Gastroesophageal sphincter (tissue), 4 donors: Measurements from ENCODE around the gene MMADHC. TPM values are rescaled to one million over a fixed set of nuclear protein-coding genes. Genes with fewer than 3 reads are reported as not detected.
A peak's percentile ranks its signal among the peaks of the same experiment; 100 is the strongest.

Source experiments
- ATAC-seq: fragments of 150-250 bp; one replicate; pipeline ENCODE4 v1.9.1; 2016; ENCODE audit warnings: mild to moderate bottlenecking, moderate library complexity
- H3K27ac ChIP-seq, 4 donors: fragments of 200-600 bp; sonication (generic) in 3 of 4; 1 replicate in 3 of 4; 2 replicates in 1 of 4; pipeline ENCODE4 v1.5.1; 2016 to 2019
- H3K27me3 ChIP-seq: fragments of 200-600 bp; sonication (generic); one replicate; pipeline ENCODE4 v1.5.1; 2019
- H3K36me3 ChIP-seq, 2 donors: fragments of 200-600 bp; sonication (generic); one replicate each; pipeline ENCODE4 v1.5.1; 2019; ENCODE audit warnings: control low read depth in 1 of 2
- H3K4me1 ChIP-seq, 3 donors: fragments of 200-600 bp; sonication (generic); 1 replicate in 2 of 3; 2 replicates in 1 of 3; pipeline ENCODE4 v1.5.1; 2016 to 2019; ENCODE audit warnings: control low read depth in 2 of 3
- H3K4me3 ChIP-seq, 2 donors: fragments of 200-600 bp; sonication (generic); one replicate each; pipeline ENCODE4 v1.5.1; 2019; ENCODE audit warnings: mild to moderate bottlenecking in 1 of 2, moderate library complexity in 1 of 2
- H3K9me3 ChIP-seq, 3 donors: fragments of 200-600 bp; sonication (generic); one replicate each; pipeline ENCODE4 v1.5.1; 2017 to 2019; ENCODE audit warnings: control low read depth in 2 of 3
- EP300 ChIP-seq: sonication (generic); formaldehyde crosslinking; IDR thresholded peaks from one replicate; pipeline ENCODE4 v1.6.1; 2017; ENCODE audit warnings: antibody characterized with exemption, mild to moderate bottlenecking
- POLR2A ChIP-seq, 2 donors: fragments of 450-650 bp; IDR thresholded peaks; one replicate each; pipeline ENCODE4 v1.6.1; 2017; ENCODE audit warnings: antibody characterized with exemption in 2 of 2, mild to moderate bottlenecking in 2 of 2, moderate library complexity in 1 of 2
- POLR2AphosphoS5 ChIP-seq: sonication (generic); formaldehyde crosslinking; IDR thresholded peaks from one replicate; pipeline ENCODE4 v1.6.1; 2017; ENCODE audit warnings: antibody characterized with exemption
- WGBS, 2 donors: methylation state at CpG; one replicate each; pipeline ENCODE4 v1.1.5; 2018; ENCODE audit warnings: low coverage in 1 of 2; 5-methylcytosine and 5-hydroxymethylcytosine counted together
- total RNA-seq, 4 donors: library from RNA; depleted of rRNA; stranded (reverse); fragments of >200 nt; gene quantifications; one replicate each; pipeline ENCODE4 v1.1.0, GENCODE V29; 2016
- TF ChIP-seq, protein P1 (sequence below), 4 experiments: fragments of 200-600 bp in 2 of 4; fragments of 450-650 bp in 2 of 4; sonication (generic) in 1 of 4; IDR thresholded peaks; one replicate each; pipeline ENCODE4 v1.5.1; 2017 to 2019; ENCODE audit warnings: antibody characterized with exemption in 4 of 4, mild to moderate bottlenecking in 2 of 4, moderate library complexity in 2 of 4

Gene MMADHC
- total RNA-seq, 4 donors from 2014 or later: 102 to 226 (median 152) TPM

DNA sequence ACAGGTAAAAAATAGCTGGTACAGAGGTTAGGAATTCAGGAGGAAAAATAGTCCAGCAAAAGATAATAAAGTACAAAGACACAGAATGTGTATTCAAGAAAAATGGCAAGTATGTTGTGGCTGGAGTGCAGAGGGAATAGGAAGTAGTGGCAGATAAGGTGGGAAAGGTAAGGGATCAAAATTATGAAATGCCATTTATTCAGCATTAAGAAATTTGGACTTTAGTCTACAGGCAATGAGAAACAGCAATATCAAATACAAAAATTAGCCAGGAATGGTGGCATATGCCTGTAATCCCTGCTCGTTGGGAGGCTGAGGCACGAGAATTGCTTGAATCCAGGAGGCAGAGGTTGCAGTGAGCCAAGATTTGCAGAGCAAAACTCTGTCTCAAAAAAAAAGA lies 10.3 kb downstream of the MMADHC start:
- Histone ChIP-seq H3K36me3 (peaks cover 0 to 84% of the 10 kb centered on the region in 2 donors), H3K27me3 (no peaks in the 10 kb centered on the region), H3K27ac (no peak overlapping the region), H3K4me1 (peaks cover 0 to 48% (median 3%) of the 10 kb centered on the region in 3 donors), H3K9me3 (no peaks in the 10 kb centered on the region), H3K4me3 (no peak overlapping the region)
- no peak for TF ChIP-seq POLR2A (IDR thresholded peaks at IDR 0.05)
- TF ChIP-seq, protein P1, sequence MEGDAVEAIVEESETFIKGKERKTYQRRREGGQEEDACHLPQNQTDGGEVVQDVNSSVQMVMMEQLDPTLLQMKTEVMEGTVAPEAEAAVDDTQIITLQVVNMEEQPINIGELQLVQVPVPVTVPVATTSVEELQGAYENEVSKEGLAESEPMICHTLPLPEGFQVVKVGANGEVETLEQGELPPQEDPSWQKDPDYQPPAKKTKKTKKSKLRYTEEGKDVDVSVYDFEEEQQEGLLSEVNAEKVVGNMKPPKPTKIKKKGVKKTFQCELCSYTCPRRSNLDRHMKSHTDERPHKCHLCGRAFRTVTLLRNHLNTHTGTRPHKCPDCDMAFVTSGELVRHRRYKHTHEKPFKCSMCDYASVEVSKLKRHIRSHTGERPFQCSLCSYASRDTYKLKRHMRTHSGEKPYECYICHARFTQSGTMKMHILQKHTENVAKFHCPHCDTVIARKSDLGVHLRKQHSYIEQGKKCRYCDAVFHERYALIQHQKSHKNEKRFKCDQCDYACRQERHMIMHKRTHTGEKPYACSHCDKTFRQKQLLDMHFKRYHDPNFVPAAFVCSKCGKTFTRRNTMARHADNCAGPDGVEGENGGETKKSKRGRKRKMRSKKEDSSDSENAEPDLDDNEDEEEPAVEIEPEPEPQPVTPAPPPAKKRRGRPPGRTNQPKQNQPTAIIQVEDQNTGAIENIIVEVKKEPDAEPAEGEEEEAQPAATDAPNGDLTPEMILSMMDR (IDR thresholded peaks at IDR 0.05): no peak
- no peak for TF ChIP-seq EP300
- TF ChIP-seq POLR2AphosphoS5: no peak
- 83 to 90% methylated on average over 1 to 2 of the region's 2 CpGs for WGBS, 2 donors
- ATAC-seq: no peak

DNA sequence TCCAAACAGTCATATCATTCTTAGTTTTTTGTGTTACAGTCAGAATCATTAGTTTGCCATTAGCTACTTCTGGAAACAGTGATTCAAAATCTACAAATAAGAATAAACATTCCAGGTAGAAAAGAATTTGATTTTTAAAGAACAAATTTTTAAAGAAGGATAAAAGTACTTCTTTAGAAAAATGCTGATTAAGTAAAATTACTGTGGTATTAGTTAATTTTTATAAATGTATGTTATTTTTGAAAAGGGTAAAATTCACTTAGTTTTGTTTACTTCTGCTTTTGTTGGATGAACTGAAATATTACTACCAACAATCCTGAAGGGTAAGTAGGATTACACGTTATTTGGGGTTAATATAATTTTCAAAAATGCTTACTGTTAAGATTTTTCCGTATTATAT lies 11.8 kb downstream of the MMADHC start:
- no peaks in the 10 kb centered on the region for H3K9me3 ChIP-seq
- H3K4me3 ChIP-seq: no peak overlapping the region
- no peak for ATAC-seq
- WGBS, 2 donors: 63 to 81% methylated on average over 2 of the region's 2 CpGs
- no peak overlapping the region for H3K27ac ChIP-seq
- H3K4me1 ChIP-seq: peaks cover 0 to 43% (median 3%) of the 10 kb centered on the region in 3 donors
- H3K36me3 ChIP-seq: peaks cover 0 to 75% of the 10 kb centered on the region in 2 donors
- H3K27me3 ChIP-seq: no peaks in the 10 kb centered on the region
- TF ChIP-seq POLR2A (IDR thresholded peaks at IDR 0.05) (no peak), EP300 (no peak), POLR2AphosphoS5 (no peak)
- TF ChIP-seq, protein P1 (IDR thresholded peaks at IDR 0.05): no peak

DNA sequence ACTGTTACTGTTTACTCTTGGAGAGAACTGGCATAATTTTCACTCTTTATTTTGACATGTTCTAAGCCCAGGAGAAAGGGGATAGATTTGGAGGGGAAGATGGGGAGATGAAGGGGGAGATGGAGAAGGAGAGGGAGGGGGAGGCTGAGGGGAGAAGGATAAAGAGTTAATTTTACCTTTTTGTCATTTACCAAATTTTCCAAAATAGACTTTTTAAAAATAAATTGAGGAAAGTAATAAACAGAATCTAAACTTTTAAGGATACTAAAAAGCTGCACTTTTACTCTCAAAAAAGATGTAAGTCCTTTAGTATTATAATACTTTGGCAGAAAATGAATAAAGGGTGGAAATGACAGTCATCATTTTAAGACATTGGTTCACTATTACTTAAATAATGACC lies 12.3 kb downstream of the MMADHC start:
- TF ChIP-seq POLR2A (IDR thresholded peaks at IDR 0.05) (no peak), POLR2AphosphoS5 (no peak), EP300 (no peak)
- TF ChIP-seq, protein P1 (IDR thresholded peaks at IDR 0.05): no peak
- H3K27ac ChIP-seq: no peak overlapping the region
- no peak for ATAC-seq
- H3K4me3 ChIP-seq: no peak overlapping the region
- no peaks in the 10 kb centered on the region for H3K9me3 ChIP-seq
- H3K4me1 ChIP-seq: peaks cover 0 to 38% (median 3%) of the 10 kb centered on the region in 3 donors
- no peaks in the 10 kb centered on the region for H3K27me3 ChIP-seq
- peaks cover 0 to 74% of the 10 kb centered on the region in 2 donors for H3K36me3 ChIP-seq

DNA sequence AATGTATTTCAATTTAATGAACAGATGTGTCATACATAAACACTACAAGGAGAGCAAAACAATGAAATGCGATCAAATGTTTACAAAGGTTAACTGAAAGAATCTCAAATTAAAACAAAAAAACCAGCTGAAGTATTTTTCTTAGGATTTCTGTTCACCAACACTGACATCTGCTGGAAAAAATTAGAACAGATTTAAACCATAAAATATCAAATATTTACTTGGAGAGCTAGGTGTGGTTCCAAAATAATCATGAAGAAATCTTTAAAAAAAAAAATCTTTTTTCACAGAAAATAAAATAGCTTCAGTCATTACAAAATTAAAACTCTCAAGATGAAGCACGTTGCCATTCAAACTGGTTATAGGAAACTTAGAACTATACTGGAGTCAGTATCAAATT lies 13.8 kb downstream of the MMADHC start:
- H3K27ac ChIP-seq: peak overlapping the region in 1 of 4 donors; percentile 38
- H3K4me1 ChIP-seq: peaks cover 0 to 29% (median 3%) of the 10 kb centered on the region in 3 donors
- no peaks in the 10 kb centered on the region for H3K9me3 ChIP-seq
- H3K36me3 ChIP-seq: peaks cover 0 to 74% of the 10 kb centered on the region in 2 donors
- H3K27me3 ChIP-seq: no peaks in the 10 kb centered on the region
- no peak for ATAC-seq
- no peak overlapping the region for H3K4me3 ChIP-seq
- 35 to 41% methylated on average over 2 of the region's 2 CpGs for WGBS, 2 donors
- no peak for TF ChIP-seq POLR2AphosphoS5
- TF ChIP-seq, protein P1 (IDR thresholded peaks at IDR 0.05): peak in 2 of 4 experiments; percentile 19 to 46
- no peak for TF ChIP-seq EP300
- TF ChIP-seq POLR2A (IDR thresholded peaks at IDR 0.05): no peak

DNA sequence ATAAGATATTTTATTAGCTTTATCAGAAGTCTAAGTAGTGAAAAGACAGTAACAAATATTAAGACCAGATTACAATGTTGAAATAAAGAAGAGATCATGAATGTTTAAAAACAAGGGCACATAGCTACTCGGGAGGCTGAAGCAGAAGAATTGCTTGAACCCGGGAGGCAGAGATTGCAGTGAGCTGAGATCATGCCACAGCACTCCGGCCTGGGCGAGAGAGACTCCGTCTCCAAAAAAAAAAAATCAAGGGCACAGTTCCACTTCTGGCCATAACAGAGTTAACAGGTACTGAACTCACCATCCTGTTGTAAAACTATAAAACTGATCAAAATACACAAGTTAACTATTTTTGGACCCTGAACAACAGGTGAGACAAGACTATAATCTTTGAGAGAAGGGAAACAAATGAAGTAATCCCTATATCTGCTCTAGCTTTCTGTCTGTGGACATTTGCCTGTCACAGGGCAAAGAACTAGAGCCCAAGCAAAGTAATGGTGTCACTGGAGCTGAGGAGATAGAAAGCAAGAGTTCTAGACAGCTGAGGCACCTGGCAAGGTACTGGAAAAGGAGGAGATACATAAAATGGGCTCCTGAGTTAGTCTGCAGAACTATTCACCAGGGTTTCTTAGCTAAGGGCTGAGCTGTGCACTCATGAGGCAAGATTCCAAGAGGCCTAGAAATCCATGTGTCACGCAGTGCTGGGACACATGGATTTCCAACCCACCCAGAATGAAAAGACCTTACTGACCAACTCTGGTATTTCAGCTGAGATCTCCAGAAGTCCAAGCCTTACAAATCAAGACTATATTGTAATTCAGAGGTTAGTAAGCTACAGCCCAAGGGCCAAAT lies 15.2 kb downstream of the MMADHC start:
- 24 to 44% methylated on average over 5 to 6 of the region's 6 CpGs for WGBS, 2 donors
- peaks cover 0 to 74% of the 10 kb centered on the region in 2 donors for H3K36me3 ChIP-seq

More for the DNA sequence above, 15.2 kb downstream of the MMADHC start:
- no peak overlapping the region for H3K4me3 ChIP-seq
- no peaks in the 10 kb centered on the region for H3K27me3 ChIP-seq
- TF ChIP-seq POLR2AphosphoS5: no peak
- H3K4me1 ChIP-seq: peaks cover 0 to 29% (median 3%) of the 10 kb centered on the region in 3 donors
- H3K9me3 ChIP-seq: no peaks in the 10 kb centered on the region
- H3K27ac ChIP-seq: peak overlapping the region in 3 of 4 donors; percentile 38 to 49 (median 40)
- ATAC-seq: no peak
